Loucy (cell line): ENCODE results near the gene CABP5.

Experiments used
- EZH2phosphoT487 ChIP-seq: fragments of 200-600 bp; IDR thresholded peaks from 2 replicates; pipeline ENCODE4 v1.6.1; 2018; ENCODE audit warnings: antibody characterized with exemption, mild to moderate bottlenecking, moderate library complexity, borderline replicate concordance
- TF ChIP-seq, protein P1 (sequence below): fragments of 200-600 bp; sonication (generic); conservative IDR thresholded peaks from 2 replicates; pipeline ENCODE4 v1.5.1; 2014; ENCODE audit warnings: mild to moderate bottlenecking, antibody characterized with exemption, low read length

DNA sequence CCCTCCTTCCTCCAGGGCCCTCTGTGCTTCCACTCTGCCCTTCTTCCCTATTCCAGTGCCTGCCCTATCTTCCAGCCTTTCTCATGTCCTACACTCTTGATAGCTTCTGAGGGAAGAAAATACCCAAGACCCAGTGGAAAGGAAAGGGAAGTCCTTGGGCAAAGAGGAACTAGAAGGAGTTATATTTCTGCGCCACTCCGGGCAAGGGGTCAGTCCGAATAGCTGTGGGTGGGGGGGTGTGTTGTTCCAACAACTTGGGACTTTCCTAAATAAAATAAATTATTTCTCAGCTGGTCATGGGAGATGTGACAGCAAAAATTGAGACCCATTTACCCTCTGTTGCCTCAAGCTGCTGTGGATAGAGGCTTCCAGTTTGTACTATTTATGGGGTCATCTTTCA, 23.2 kb downstream of the CABP5 start:
- TF ChIP-seq, protein P1, sequence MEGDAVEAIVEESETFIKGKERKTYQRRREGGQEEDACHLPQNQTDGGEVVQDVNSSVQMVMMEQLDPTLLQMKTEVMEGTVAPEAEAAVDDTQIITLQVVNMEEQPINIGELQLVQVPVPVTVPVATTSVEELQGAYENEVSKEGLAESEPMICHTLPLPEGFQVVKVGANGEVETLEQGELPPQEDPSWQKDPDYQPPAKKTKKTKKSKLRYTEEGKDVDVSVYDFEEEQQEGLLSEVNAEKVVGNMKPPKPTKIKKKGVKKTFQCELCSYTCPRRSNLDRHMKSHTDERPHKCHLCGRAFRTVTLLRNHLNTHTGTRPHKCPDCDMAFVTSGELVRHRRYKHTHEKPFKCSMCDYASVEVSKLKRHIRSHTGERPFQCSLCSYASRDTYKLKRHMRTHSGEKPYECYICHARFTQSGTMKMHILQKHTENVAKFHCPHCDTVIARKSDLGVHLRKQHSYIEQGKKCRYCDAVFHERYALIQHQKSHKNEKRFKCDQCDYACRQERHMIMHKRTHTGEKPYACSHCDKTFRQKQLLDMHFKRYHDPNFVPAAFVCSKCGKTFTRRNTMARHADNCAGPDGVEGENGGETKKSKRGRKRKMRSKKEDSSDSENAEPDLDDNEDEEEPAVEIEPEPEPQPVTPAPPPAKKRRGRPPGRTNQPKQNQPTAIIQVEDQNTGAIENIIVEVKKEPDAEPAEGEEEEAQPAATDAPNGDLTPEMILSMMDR, result no peak
- TF ChIP-seq EZH2phosphoT487, result no peak
